ENCODE measurements around the gene IQGAP3. TPM values are rescaled to one million over a fixed set of nuclear protein-coding genes. Genes with fewer than 3 reads are reported as not detected.

Gene IQGAP3
- polyA plus RNA-seq, 3 donors = 0.03 to 0.24 TPM; not detected in 1

DNA sequence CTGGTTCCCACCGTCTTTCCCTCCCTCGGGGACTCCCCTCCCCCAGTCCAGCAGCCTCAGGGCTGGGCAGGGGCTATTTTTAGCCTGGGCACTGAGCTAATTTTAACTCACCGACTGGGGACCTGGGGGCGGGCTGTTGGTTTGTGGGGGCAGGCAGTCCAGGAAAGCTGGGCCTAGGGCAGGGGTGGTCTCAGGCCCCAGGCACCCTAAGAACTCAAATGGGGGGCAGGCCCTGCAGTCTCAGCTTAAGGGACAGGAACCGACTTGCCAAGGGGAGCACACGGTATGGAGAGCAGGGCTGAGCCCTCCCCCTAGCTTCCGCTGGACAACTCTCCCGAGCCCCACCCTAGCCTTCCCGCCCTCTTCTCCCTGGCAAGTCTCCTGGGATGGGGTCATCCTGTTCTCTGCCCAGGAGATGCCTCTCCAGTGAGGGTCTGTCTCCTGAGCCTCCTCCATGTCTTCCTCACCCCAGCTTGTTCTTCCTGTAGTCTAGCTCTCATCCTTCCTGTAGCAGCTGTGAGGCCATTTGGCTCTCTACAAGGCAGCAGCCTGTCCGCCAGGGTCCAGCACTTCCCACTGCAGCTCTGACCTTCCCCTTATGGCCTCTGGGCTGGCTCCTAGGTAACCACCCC lies 81.8 kb downstream of the IQGAP3 start:
- peaks cover 33 to 36% of the 10 kb centered on the region in 2 donors for H3K36me3 Mint-ChIP-seq
- H3K9ac ChIP-seq (ENCODE audit: insufficient read depth, low read length, poor library complexity, severe bottlenecking) = peak overlapping the region; percentile 33
- intact Hi-C loops (cut with micrococcal nuclease) = loop anchor here (5.0 to 10.0 kb wide), 3 partner anchors 37 to 82 kb away; partner anchors contain the start of gene IQGAP3 (in 1 of the 2)
- peaks cover 0 to 1% (median 0%) of the 10 kb centered on the region in 7 donors for H3K9me3 Mint-ChIP-seq
- H3K79me2 ChIP-seq (ENCODE audit: insufficient read depth, low read length) = peaks cover 100% of the 10 kb centered on the region
- peak overlapping the region; percentile 92 to 95 (median 94) for H3K27ac Mint-ChIP-seq
- TF ChIP-seq, protein P1, sequence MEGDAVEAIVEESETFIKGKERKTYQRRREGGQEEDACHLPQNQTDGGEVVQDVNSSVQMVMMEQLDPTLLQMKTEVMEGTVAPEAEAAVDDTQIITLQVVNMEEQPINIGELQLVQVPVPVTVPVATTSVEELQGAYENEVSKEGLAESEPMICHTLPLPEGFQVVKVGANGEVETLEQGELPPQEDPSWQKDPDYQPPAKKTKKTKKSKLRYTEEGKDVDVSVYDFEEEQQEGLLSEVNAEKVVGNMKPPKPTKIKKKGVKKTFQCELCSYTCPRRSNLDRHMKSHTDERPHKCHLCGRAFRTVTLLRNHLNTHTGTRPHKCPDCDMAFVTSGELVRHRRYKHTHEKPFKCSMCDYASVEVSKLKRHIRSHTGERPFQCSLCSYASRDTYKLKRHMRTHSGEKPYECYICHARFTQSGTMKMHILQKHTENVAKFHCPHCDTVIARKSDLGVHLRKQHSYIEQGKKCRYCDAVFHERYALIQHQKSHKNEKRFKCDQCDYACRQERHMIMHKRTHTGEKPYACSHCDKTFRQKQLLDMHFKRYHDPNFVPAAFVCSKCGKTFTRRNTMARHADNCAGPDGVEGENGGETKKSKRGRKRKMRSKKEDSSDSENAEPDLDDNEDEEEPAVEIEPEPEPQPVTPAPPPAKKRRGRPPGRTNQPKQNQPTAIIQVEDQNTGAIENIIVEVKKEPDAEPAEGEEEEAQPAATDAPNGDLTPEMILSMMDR (IDR thresholded peaks at IDR 0.05) = no peak
- H3K4me1 Mint-ChIP-seq = peaks cover 98% of the 10 kb centered on the region
- peaks cover 100% of the 10 kb centered on the region for H4K20me1 ChIP-seq (ENCODE audit: insufficient read depth, low read length)
- WGBS (ENCODE audit: insufficient coverage) = under 1% methylated on average over 7 of the region's 10 CpGs
- H3K9me3 ChIP-seq (replicated peaks in 1 of 2; ENCODE audit: control insufficient read depth in 1 of 2, insufficient read depth in 1 of 2, low read length in 2 of 2) = no peaks in the 10 kb centered on the region
- DNase-seq = peak; percentile 44 to 60 (median 58)
- peak overlapping the region in 1 of 3 experiments; percentile 60 for H3K4me3 ChIP-seq (replicated peaks in 1 of 3; ENCODE audit: low read depth in 2 of 3, low read length in 3 of 3)
- peak overlapping the region; percentile 77 to 98 for H3K27ac ChIP-seq (ENCODE audit: low read depth in 1 of 2, low read length in 2 of 2)
- H3K27me3 ChIP-seq (ENCODE audit: control insufficient read depth in 2 of 2, insufficient read depth in 2 of 2, low read length in 2 of 2) = no peaks in the 10 kb centered on the region
- H3K36me3 ChIP-seq (replicated peaks in 1 of 2; ENCODE audit: control insufficient read depth in 1 of 2, insufficient read depth in 2 of 2, low read length in 2 of 2) = peaks cover 3 to 24% of the 10 kb centered on the region in 2 donors
- H3K4me1 ChIP-seq (ENCODE audit: control insufficient read depth in 1 of 2, insufficient read depth in 2 of 2, low read length in 2 of 2) = peaks cover 88 to 98% of the 10 kb centered on the region in 2 donors
- H2AFZ ChIP-seq (ENCODE audit: insufficient read depth, low read depth, low read length, poor library complexity, severe bottlenecking) = no peak overlapping the region
- peaks cover 0 to 3% (median 2%) of the 10 kb centered on the region in 3 donors for H3K27me3 Mint-ChIP-seq (ENCODE audit: low read depth in 3 of 3)
- peak overlapping the region; percentile 72 to 84 for H3K4me3 Mint-ChIP-seq
- H3K4me2 ChIP-seq (replicated peaks; ENCODE audit: extremely low read depth, low read length, poor library complexity, severe bottlenecking) = peak overlapping the region; percentile 57

GRCh38 chr1:156489935-156490293 lies 82.5 kb downstream of the IQGAP3 start:
- intact Hi-C loops (cut with micrococcal nuclease) = loop anchor here (5.0 to 10.0 kb wide), 3 partner anchors 37 to 82 kb away; partner anchors contain the start of gene IQGAP3 (in 1 of the 2)
- 18% methylated on average over 7 of the region's 7 CpGs for WGBS (ENCODE audit: insufficient coverage)
- Histone ChIP-seq H2AFZ (ENCODE audit: insufficient read depth, low read depth, low read length, poor library complexity, severe bottlenecking) (no peak overlapping the region), H3K9me3 (replicated peaks in 1 of 2; ENCODE audit: control insufficient read depth in 1 of 2, insufficient read depth in 1 of 2, low read length in 2 of 2) (no peaks in the 10 kb centered on the region), H3K4me1 (ENCODE audit: control insufficient read depth in 1 of 2, insufficient read depth in 2 of 2, low read length in 2 of 2) (peaks cover 82 to 96% of the 10 kb centered on the region in 2 donors), H3K79me2 (ENCODE audit: insufficient read depth, low read length) (peaks cover 100% of the 10 kb centered on the region), H3K4me2 (replicated peaks; ENCODE audit: extremely low read depth, low read length, poor library complexity, severe bottlenecking) (peak overlapping the region; percentile 57), H3K27me3 (ENCODE audit: control insufficient read depth in 2 of 2, insufficient read depth in 2 of 2, low read length in 2 of 2) (no peaks in the 10 kb centered on the region), H3K36me3 (replicated peaks in 1 of 2; ENCODE audit: control insufficient read depth in 1 of 2, insufficient read depth in 2 of 2, low read length in 2 of 2) (peaks cover 1 to 19% of the 10 kb centered on the region in 2 donors), H3K9ac (ENCODE audit: insufficient read depth, low read length, poor library complexity, severe bottlenecking) (peak overlapping the region; percentile 33), H3K4me3 (replicated peaks in 1 of 3; ENCODE audit: low read depth in 2 of 3, low read length in 3 of 3) (peak overlapping the region in 1 of 3 experiments; percentile 60), H4K20me1 (ENCODE audit: insufficient read depth, low read length) (peaks cover 100% of the 10 kb centered on the region), H3K27ac (ENCODE audit: low read depth in 1 of 2, low read length in 2 of 2) (peak overlapping the region; percentile 77 to 98)
- TF ChIP-seq, protein P1 (IDR thresholded peaks at IDR 0.05) = no peak
- Mint-ChIP-seq H3K4me3 (peak overlapping the region; percentile 59 to 60), H3K9me3 (peaks cover 0 to 1% (median 0%) of the 10 kb centered on the region in 7 donors), H3K36me3 (peaks cover 27 to 31% of the 10 kb centered on the region in 2 donors), H3K27ac (peak overlapping the region; percentile 69 to 95 (median 93)), H3K4me1 (peaks cover 97% of the 10 kb centered on the region), H3K27me3 (ENCODE audit: low read depth in 3 of 3) (peaks cover 0 to 3% (median 2%) of the 10 kb centered on the region in 3 donors)
- no peak for DNase-seq
